H1 (cell line): ENCODE results near the gene ZBTB20. TPM values are rescaled to one million over a fixed set of nuclear protein-coding genes. Genes with fewer than 3 reads are reported as not detected.

Experiments
- CBX8 ChIP-seq: fragments of 300-800, 300-1000 bp; sonication (generic); IDR thresholded peaks from 2 replicates; pipeline ENCODE4 v1.7.1; 2016; ENCODE audit warnings: low read depth, low read length, borderline replicate concordance
- GTF2F1 ChIP-seq: IDR thresholded peaks from 2 replicates; pipeline ENCODE4 v1.6.1; 2012; ENCODE audit warnings: low read depth, low read length, improper control_type of control experiment, borderline replicate concordance
- PHF8 ChIP-seq: fragments of 200-600 bp; sonication (generic); conservative IDR thresholded peaks from 2 replicates; pipeline ENCODE4 v1.7.1; 2012; ENCODE audit warnings: low read depth, mild to moderate bottlenecking, inconsistent platforms, low read length, moderate library complexity
- RNF2 ChIP-seq: fragments of 200-900, 300-1000 bp; sonication (generic); IDR thresholded peaks from 2 replicates; pipeline ENCODE4 v1.7.1; 2016; ENCODE audit warnings: borderline replicate concordance, low read depth, mild to moderate bottlenecking, antibody characterized with exemption, low read length; ENCODE audit not compliant: poor library complexity, severe bottlenecking; ENCODE audit errors: missing control alignments
- polyA plus RNA-seq, 7 experiments: library from polyadenylated mRNA; depleted of rRNA in 3 of 7; stranded (reverse) in 5 of 7; unstranded in 2 of 7; fragments of >200 nt in 5 of 7; fragments of 200-250 nt in 2 of 7; gene quantifications; 1 replicate in 5 of 7; 2 replicates in 1 of 7; 4 replicates in 1 of 7; pipeline versions ENCODE4 v1.2.1 to v1.2.3, GENCODE V29; 2011 to 2013; ENCODE audit warnings: missing spikeins in 2 of 7, mixed read lengths in 2 of 7
- total RNA-seq: library from RNA; stranded (reverse); fragmentation: NEBNext Ultra II Directional; extraction: Animal tissue kit (Norgen Biotek cat#: 25700); gene quantifications from 2 replicates; pipeline ENCODE4 v1.2.1, GENCODE V29; 2021
- TF ChIP-seq, protein P1 (sequence below): fragments of 300-600 bp; sonication (generic); IDR thresholded peaks from 2 replicates; pipeline ENCODE4 v1.7.1; 2012; ENCODE audit warnings: low read length, moderate library complexity, mild to moderate bottlenecking, inconsistent platforms; ENCODE audit not compliant: insufficient replicate concordance

The ZBTB20 gene
- total and polyA plus RNA-seq, 2 of the 8 experiments (the other 6 are each of a cell fraction or from before 2014, with no cell fraction given): 0.35 to 1.3 TPM

DNA sequence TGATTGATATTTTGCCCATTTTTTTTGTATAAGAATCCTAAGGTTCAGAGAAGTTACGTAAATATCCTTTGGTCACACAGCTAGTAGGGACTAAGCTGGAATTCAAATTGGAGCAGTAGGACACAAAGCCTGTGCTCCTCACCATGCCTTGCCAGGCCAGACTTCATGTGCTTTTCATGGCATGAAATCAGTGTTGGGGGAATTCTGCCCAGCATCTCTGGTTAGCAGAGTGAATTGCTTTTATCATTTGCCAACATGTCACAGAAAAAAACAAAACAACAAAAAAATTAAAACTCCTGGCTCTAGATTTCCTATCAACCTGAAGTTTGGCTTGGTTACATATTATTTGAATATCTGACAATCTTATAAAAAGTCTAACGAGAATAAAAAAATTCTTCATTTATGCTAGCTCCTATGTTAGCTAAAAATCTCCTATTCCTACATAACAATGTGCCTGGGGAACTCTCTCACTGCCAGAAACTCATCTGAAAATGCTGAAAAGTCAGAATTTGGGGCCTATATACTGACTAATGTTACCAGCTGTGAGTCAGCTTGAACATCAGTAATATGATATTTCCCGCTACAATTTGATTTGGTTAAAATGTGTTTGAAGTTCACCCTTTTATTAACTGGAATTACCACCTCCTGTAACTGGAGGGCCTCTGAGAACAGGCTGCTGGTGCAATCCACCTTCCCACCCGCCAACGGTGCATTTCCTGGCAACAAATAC is 711.5 kb downstream of the ZBTB20 start (continued):
- TF ChIP-seq, protein P1, sequence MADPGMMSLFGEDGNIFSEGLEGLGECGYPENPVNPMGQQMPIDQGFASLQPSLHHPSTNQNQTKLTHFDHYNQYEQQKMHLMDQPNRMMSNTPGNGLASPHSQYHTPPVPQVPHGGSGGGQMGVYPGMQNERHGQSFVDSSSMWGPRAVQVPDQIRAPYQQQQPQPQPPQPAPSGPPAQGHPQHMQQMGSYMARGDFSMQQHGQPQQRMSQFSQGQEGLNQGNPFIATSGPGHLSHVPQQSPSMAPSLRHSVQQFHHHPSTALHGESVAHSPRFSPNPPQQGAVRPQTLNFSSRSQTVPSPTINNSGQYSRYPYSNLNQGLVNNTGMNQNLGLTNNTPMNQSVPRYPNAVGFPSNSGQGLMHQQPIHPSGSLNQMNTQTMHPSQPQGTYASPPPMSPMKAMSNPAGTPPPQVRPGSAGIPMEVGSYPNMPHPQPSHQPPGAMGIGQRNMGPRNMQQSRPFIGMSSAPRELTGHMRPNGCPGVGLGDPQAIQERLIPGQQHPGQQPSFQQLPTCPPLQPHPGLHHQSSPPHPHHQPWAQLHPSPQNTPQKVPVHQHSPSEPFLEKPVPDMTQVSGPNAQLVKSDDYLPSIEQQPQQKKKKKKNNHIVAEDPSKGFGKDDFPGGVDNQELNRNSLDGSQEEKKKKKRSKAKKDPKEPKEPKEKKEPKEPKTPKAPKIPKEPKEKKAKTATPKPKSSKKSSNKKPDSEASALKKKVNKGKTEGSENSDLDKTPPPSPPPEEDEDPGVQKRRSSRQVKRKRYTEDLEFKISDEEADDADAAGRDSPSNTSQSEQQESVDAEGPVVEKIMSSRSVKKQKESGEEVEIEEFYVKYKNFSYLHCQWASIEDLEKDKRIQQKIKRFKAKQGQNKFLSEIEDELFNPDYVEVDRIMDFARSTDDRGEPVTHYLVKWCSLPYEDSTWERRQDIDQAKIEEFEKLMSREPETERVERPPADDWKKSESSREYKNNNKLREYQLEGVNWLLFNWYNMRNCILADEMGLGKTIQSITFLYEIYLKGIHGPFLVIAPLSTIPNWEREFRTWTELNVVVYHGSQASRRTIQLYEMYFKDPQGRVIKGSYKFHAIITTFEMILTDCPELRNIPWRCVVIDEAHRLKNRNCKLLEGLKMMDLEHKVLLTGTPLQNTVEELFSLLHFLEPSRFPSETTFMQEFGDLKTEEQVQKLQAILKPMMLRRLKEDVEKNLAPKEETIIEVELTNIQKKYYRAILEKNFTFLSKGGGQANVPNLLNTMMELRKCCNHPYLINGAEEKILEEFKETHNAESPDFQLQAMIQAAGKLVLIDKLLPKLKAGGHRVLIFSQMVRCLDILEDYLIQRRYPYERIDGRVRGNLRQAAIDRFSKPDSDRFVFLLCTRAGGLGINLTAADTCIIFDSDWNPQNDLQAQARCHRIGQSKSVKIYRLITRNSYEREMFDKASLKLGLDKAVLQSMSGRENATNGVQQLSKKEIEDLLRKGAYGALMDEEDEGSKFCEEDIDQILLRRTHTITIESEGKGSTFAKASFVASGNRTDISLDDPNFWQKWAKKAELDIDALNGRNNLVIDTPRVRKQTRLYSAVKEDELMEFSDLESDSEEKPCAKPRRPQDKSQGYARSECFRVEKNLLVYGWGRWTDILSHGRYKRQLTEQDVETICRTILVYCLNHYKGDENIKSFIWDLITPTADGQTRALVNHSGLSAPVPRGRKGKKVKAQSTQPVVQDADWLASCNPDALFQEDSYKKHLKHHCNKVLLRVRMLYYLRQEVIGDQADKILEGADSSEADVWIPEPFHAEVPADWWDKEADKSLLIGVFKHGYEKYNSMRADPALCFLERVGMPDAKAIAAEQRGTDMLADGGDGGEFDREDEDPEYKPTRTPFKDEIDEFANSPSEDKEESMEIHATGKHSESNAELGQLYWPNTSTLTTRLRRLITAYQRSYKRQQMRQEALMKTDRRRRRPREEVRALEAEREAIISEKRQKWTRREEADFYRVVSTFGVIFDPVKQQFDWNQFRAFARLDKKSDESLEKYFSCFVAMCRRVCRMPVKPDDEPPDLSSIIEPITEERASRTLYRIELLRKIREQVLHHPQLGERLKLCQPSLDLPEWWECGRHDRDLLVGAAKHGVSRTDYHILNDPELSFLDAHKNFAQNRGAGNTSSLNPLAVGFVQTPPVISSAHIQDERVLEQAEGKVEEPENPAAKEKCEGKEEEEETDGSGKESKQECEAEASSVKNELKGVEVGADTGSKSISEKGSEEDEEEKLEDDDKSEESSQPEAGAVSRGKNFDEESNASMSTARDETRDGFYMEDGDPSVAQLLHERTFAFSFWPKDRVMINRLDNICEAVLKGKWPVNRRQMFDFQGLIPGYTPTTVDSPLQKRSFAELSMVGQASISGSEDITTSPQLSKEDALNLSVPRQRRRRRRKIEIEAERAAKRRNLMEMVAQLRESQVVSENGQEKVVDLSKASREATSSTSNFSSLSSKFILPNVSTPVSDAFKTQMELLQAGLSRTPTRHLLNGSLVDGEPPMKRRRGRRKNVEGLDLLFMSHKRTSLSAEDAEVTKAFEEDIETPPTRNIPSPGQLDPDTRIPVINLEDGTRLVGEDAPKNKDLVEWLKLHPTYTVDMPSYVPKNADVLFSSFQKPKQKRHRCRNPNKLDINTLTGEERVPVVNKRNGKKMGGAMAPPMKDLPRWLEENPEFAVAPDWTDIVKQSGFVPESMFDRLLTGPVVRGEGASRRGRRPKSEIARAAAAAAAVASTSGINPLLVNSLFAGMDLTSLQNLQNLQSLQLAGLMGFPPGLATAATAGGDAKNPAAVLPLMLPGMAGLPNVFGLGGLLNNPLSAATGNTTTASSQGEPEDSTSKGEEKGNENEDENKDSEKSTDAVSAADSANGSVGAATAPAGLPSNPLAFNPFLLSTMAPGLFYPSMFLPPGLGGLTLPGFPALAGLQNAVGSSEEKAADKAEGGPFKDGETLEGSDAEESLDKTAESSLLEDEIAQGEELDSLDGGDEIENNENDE: no peak
- TF ChIP-seq PHF8 (no peak), GTF2F1 (no peak), CBX8 (no peak), RNF2 (no peak)
- TF ChIP-seq, all 59 proteins: peak for 0
